ENCODE results near the gene DYSF. TPM values are rescaled to one million over a fixed set of nuclear protein-coding genes. Genes with fewer than 3 reads are reported as not detected.
A peak's percentile ranks its signal among the peaks of the same experiment; 100 is the strongest.

The DYSF gene
- total RNA-seq, 1 donor from 2014 or later: 42.8 TPM

GRCh38 chr2:71526975-71527374 lies 73.6 kb downstream of the DYSF start:
- Histone ChIP-seq H3K36me3 (ENCODE audit: control insufficient read depth, insufficient read depth, low read length) (peaks cover 2% of the 10 kb centered on the region), H3K27me3 (ENCODE audit: control insufficient read depth, insufficient read depth, low read length) (no peaks in the 10 kb centered on the region), H3K4me3 (ENCODE audit: low read depth, low read length) (no peak overlapping the region)
- no peak for TF ChIP-seq CTCF (IDR thresholded peaks at IDR 0.05; ENCODE audit: insufficient read depth, low read length, poor library complexity, severe bottlenecking)
- no peak for DNase-seq (ENCODE audit: low read depth)

GRCh38 chr2:71528131-71528591 lies 74.8 kb downstream of the DYSF start:
- no peak for DNase-seq (ENCODE audit: low read depth)
- TF ChIP-seq CTCF (IDR thresholded peaks at IDR 0.05; ENCODE audit: insufficient read depth, low read length, poor library complexity, severe bottlenecking): no peak
- Histone ChIP-seq H3K36me3 (ENCODE audit: control insufficient read depth, insufficient read depth, low read length) (peaks cover 2% of the 10 kb centered on the region), H3K27me3 (ENCODE audit: control insufficient read depth, insufficient read depth, low read length) (no peaks in the 10 kb centered on the region), H3K4me3 (ENCODE audit: low read depth, low read length) (no peak overlapping the region)

- no peak for DNase-seq (ENCODE audit: low read depth)
- no peaks in the 10 kb centered on the region for H3K27me3 ChIP-seq (ENCODE audit: control insufficient read depth, insufficient read depth, low read length)
- H3K4me3 ChIP-seq (ENCODE audit: low read depth, low read length): no peak overlapping the region
- TF ChIP-seq CTCF (IDR thresholded peaks at IDR 0.05; ENCODE audit: insufficient read depth, low read length, poor library complexity, severe bottlenecking): no peak
- peaks cover 2% of the 10 kb centered on the region for H3K36me3 ChIP-seq (ENCODE audit: control insufficient read depth, insufficient read depth, low read length)
These were observed 75.4 kb downstream of the DYSF start for GRCh38 chr2:71528749-71529148.

GRCh38 chr2:71530211-71530610 lies 76.8 kb downstream of the DYSF start:
- no peak overlapping the region for H3K4me3 ChIP-seq (ENCODE audit: low read depth, low read length)
- TF ChIP-seq CTCF (IDR thresholded peaks at IDR 0.05; ENCODE audit: insufficient read depth, low read length, poor library complexity, severe bottlenecking): no peak
- H3K36me3 ChIP-seq (ENCODE audit: control insufficient read depth, insufficient read depth, low read length): no peaks in the 10 kb centered on the region
- no peaks in the 10 kb centered on the region for H3K27me3 ChIP-seq (ENCODE audit: control insufficient read depth, insufficient read depth, low read length)
- DNase-seq (ENCODE audit: low read depth): no peak

- Histone ChIP-seq H3K27me3 (ENCODE audit: control insufficient read depth, insufficient read depth, low read length) (no peaks in the 10 kb centered on the region), H3K4me3 (ENCODE audit: low read depth, low read length) (no peak overlapping the region), H3K36me3 (ENCODE audit: control insufficient read depth, insufficient read depth, low read length) (no peaks in the 10 kb centered on the region)
- DNase-seq (ENCODE audit: low read depth): no peak
- peak; percentile 58 for TF ChIP-seq CTCF (IDR thresholded peaks at IDR 0.05; ENCODE audit: insufficient read depth, low read length, poor library complexity, severe bottlenecking)
These were observed 77.4 kb downstream of the DYSF start for GRCh38 chr2:71530641-71531332.

GRCh38 chr2:71531522-71532047 lies 78.2 kb downstream of the DYSF start:
- TF ChIP-seq CTCF (IDR thresholded peaks at IDR 0.05; ENCODE audit: insufficient read depth, low read length, poor library complexity, severe bottlenecking): no peak
- H3K27me3 ChIP-seq (ENCODE audit: control insufficient read depth, insufficient read depth, low read length): no peaks in the 10 kb centered on the region
- no peaks in the 10 kb centered on the region for H3K36me3 ChIP-seq (ENCODE audit: control insufficient read depth, insufficient read depth, low read length)
- DNase-seq (ENCODE audit: low read depth): no peak
- H3K4me3 ChIP-seq (ENCODE audit: low read depth, low read length): no peak overlapping the region
